HepG2 (cell line): ENCODE results near the gene COPS4. TPM values are rescaled to one million over a fixed set of nuclear protein-coding genes. Genes with fewer than 3 reads are reported as not detected.
A peak's percentile ranks its signal among the peaks of the same experiment; 100 is the strongest.

Experiments used
- BHLHE40 ChIP-seq: IDR thresholded peaks from 2 replicates; pipeline ENCODE4 v1.6.1; 2011; ENCODE audit warnings: low read length, improper control_type of control experiment
- GATAD1 ChIP-seq: IDR thresholded peaks from 2 replicates; pipeline ENCODE4 v1.6.1; 2016; ENCODE audit warnings: missing genetic modification reagents, missing compliant biosample characterization
- KLF11 ChIP-seq: IDR thresholded peaks from 2 replicates; pipeline ENCODE4 v1.6.1; 2016; ENCODE audit warnings: missing compliant biosample characterization
- KLF12 ChIP-seq: sonication (generic); formaldehyde crosslinking; IDR thresholded peaks from 2 replicates; pipeline ENCODE4 v1.4.0; 2020; ENCODE audit warnings: missing genetic modification reagents, borderline replicate concordance
- KLF16 ChIP-seq, 2 experiments: sonication (generic) in 1 of 2; formaldehyde crosslinking in 1 of 2; IDR thresholded peaks; 2 replicates each; pipeline versions ENCODE4 v1.6.1 to v1.8.0; 2016 to 2023; ENCODE audit warnings: missing genetic modification reagents in 2 of 2, missing compliant biosample characterization in 1 of 2
- MAFK ChIP-seq, 2 experiments: IDR thresholded peaks in 1 of 2; conservative IDR thresholded peaks in 1 of 2; 2 replicates each; pipeline ENCODE4 v1.6.1; 2011; ENCODE audit warnings: improper control_type of control experiment in 2 of 2, low read length in 2 of 2
- NR2F1 ChIP-seq, 2 experiments: fragments of 450-650 bp in 1 of 2; formaldehyde crosslinking in 1 of 2; IDR thresholded peaks; 2 replicates each; pipeline versions ENCODE4 v1.5.0 to v1.6.1; 2016 to 2020; ENCODE audit warnings: mild to moderate bottlenecking in 1 of 2, missing compliant biosample characterization in 1 of 2, missing genetic modification reagents in 1 of 2, moderate library complexity in 1 of 2
- PLRG1 ChIP-seq: fragments of 450-650 bp; conservative IDR thresholded peaks from 2 replicates; pipeline ENCODE4 v1.6.1; 2016
- TBX3 ChIP-seq: fragments of 450-650 bp; IDR thresholded peaks from 2 replicates; pipeline ENCODE4 v1.6.1; 2017; ENCODE audit warnings: antibody characterized with exemption, mild to moderate bottlenecking, inconsistent platforms, borderline replicate concordance
- TCF12 ChIP-seq, 2 experiments: fragments of 450-650 bp in 1 of 2; sonication (generic) in 1 of 2; formaldehyde crosslinking in 1 of 2; IDR thresholded peaks; 2 replicates each; pipeline versions ENCODE4 v1.6.1 to v1.8.0; 2017 to 2022; ENCODE audit warnings: antibody characterized with exemption in 1 of 2, mild to moderate bottlenecking in 1 of 2, missing genetic modification reagents in 1 of 2, moderate library complexity in 1 of 2
- ZBTB20 ChIP-seq: sonication (generic); formaldehyde crosslinking; IDR thresholded peaks from 2 replicates; pipeline ENCODE4 v1.8.1; 2023; ENCODE audit warnings: missing genetic modification reagents, low read depth, mild to moderate bottlenecking, borderline replicate concordance
- ZFYVE20 ChIP-seq: sonication (generic); formaldehyde crosslinking; IDR thresholded peaks from 2 replicates; pipeline ENCODE4 v1.8.0; 2023; ENCODE audit warnings: low read depth, mild to moderate bottlenecking, moderate library complexity, missing genetic modification reagents, borderline replicate concordance
- ZNF747 ChIP-seq: sonication (generic); formaldehyde crosslinking; IDR thresholded peaks from 2 replicates; pipeline ENCODE4 v1.8.1; 2023; ENCODE audit warnings: missing genetic modification reagents, mild to moderate bottlenecking, borderline replicate concordance
- ZNF772 ChIP-seq: sonication (generic); formaldehyde crosslinking; IDR thresholded peaks from 2 replicates; pipeline ENCODE4 v1.5.0; 2020; ENCODE audit warnings: mild to moderate bottlenecking, missing genetic modification reagents
- ZSCAN31 ChIP-seq: sonication (generic); formaldehyde crosslinking; IDR thresholded peaks from 2 replicates; pipeline ENCODE4 v1.5.0; 2020; ENCODE audit warnings: low read depth, mild to moderate bottlenecking, missing genetic modification reagents
- polyA plus RNA-seq, 8 experiments: library from polyadenylated mRNA; depleted of rRNA in 3 of 8; stranded (reverse) in 7 of 8; unstranded in 1 of 8; fragments of >200 nt; fragmentation: Illumina TruSeq in 4 of 8; extraction: Trizol in 4 of 8; gene quantifications; 2 replicates each; pipeline versions ENCODE4 v1.2.1 to v1.2.3, GENCODE V29; 2011 to 2016; ENCODE audit warnings: low read depth in 4 of 8, missing spikeins in 1 of 8, mixed read lengths in 1 of 8; ENCODE audit not compliant: insufficient read depth in 1 of 8
- total RNA-seq, 5 experiments: library from RNA; depleted of rRNA; stranded (reverse); fragments of >200 nt; fragmentation: Illumina TruSeq; extraction: Trizol; gene quantifications; 2 replicates each; pipeline ENCODE4 v1.2.3, GENCODE V29; 2016; ENCODE audit warnings: low read depth in 1 of 5
- TF ChIP-seq, protein P1 (sequence below): sonication (generic); formaldehyde crosslinking; IDR thresholded peaks from 2 replicates; pipeline ENCODE4 v1.4.0; 2020; ENCODE audit warnings: mild to moderate bottlenecking, low read depth, missing genetic modification reagents
- TF ChIP-seq, protein P2 (sequence below): sonication (generic); formaldehyde crosslinking; IDR thresholded peaks from 2 replicates; pipeline ENCODE4 v1.4.0; 2020; ENCODE audit warnings: mild to moderate bottlenecking, missing genetic modification reagents, borderline replicate concordance
- TF ChIP-seq, protein P3 (sequence below): sonication (generic); formaldehyde crosslinking; IDR thresholded peaks from 2 replicates; pipeline ENCODE4 v1.4.0; 2020; ENCODE audit warnings: mild to moderate bottlenecking, low read depth, missing genetic modification reagents
- TF ChIP-seq, protein P4 (sequence below): sonication (generic); formaldehyde crosslinking; IDR thresholded peaks from 2 replicates; pipeline ENCODE4 v1.8.0; 2022; ENCODE audit warnings: mild to moderate bottlenecking, missing genetic modification reagents, borderline replicate concordance

Gene COPS4
- total and polyA plus RNA-seq, 2 of the 13 experiments (the other 11 are each of a cell fraction or from before 2014, with no cell fraction given), result 28.8 to 52.5 TPM

DNA sequence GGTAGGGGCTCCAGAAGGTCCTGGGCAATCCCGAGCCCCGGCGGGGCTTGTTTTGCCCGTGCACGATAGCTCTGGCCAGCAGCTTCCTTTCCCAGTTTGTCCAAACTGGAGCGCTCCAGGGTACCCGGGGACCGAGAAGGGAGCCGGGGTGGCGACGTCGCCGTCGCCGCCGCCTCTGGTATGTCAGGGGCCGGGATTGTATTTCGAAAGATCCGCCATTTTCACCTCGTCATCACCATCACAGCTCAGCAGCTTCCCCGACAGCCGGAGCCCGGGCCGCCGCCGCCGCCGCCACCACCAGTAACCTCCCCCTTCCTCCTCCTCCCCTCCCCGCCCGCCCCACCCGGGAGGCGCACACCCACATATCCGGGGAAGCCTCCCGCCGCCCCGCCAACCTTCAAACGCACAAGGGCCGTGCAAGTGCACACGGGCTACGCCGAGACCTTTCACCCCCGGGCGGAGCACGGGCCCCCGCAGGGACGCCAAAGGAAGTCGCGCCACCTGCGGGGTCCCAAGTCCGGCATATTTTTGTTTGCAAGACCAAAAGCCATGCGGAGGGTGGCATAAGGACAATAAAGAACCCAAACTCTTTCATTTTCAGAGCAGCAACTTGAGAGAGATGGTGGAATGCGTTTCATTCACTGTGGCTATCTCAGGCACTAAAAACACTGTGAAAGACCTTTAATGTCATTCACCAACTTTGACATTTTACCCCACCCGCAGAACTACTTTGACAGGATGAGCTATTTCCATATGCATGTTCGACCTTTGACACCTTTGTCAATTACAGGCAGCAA, 24.3 kb upstream of the COPS4 start, which contains the start of gene LIN54 (continued):
- TF ChIP-seq, protein P1, sequence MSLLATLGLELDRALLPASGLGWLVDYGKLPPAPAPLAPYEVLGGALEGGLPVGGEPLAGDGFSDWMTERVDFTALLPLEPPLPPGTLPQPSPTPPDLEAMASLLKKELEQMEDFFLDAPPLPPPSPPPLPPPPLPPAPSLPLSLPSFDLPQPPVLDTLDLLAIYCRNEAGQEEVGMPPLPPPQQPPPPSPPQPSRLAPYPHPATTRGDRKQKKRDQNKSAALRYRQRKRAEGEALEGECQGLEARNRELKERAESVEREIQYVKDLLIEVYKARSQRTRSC (CRISPR knock-in tag), result no peak
- TF ChIP-seq, protein P2, sequence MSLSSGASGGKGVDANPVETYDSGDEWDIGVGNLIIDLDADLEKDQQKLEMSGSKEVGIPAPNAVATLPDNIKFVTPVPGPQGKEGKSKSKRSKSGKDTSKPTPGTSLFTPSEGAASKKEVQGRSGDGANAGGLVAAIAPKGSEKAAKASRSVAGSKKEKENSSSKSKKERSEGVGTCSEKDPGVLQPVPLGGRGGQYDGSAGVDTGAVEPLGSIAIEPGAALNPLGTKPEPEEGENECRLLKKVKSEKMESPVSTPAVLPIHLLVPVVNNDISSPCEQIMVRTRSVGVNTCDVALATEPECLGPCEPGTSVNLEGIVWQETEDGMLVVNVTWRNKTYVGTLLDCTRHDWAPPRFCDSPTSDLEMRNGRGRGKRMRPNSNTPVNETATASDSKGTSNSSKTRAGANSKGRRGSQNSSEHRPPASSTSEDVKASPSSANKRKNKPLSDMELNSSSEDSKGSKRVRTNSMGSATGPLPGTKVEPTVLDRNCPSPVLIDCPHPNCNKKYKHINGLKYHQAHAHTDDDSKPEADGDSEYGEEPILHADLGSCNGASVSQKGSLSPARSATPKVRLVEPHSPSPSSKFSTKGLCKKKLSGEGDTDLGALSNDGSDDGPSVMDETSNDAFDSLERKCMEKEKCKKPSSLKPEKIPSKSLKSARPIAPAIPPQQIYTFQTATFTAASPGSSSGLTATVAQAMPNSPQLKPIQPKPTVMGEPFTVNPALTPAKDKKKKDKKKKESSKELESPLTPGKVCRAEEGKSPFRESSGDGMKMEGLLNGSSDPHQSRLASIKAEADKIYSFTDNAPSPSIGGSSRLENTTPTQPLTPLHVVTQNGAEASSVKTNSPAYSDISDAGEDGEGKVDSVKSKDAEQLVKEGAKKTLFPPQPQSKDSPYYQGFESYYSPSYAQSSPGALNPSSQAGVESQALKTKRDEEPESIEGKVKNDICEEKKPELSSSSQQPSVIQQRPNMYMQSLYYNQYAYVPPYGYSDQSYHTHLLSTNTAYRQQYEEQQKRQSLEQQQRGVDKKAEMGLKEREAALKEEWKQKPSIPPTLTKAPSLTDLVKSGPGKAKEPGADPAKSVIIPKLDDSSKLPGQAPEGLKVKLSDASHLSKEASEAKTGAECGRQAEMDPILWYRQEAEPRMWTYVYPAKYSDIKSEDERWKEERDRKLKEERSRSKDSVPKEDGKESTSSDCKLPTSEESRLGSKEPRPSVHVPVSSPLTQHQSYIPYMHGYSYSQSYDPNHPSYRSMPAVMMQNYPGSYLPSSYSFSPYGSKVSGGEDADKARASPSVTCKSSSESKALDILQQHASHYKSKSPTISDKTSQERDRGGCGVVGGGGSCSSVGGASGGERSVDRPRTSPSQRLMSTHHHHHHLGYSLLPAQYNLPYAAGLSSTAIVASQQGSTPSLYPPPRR (CRISPR knock-in tag), result 0 out of 2 replicates have a peak, but pooled peaks have one; percentile 71
- TF ChIP-seq ZNF772 (CRISPR knock-in tag) (no peak; the same call in 1 of the 2 replicates), ZBTB20 (CRISPR knock-in tag) (no peak), ZSCAN31 (CRISPR knock-in tag) (no peak), TCF12 (IDR thresholded peaks at IDR 0.05) (no peak), TCF12 (CRISPR knock-in tag; IDR thresholded peaks at IDR 0.05) (no peak), KLF16 (CRISPR knock-in tag; IDR thresholded peaks at IDR 0.05) (peak in 1 of 2 experiments; percentile 67; a peak in 2 of 4 replicates), NR2F1 (CRISPR knock-in tag; IDR thresholded peaks at IDR 0.05) (peak; percentile 85 to 87), KLF12 (no peak; the same call in 1 of the 2 replicates), TBX3 (peak; percentile 52; the same call in 1 of the 2 replicates), GATAD1 (CRISPR knock-in tag) (peak; percentile 45), MAFK (conservative IDR thresholded peaks at IDR 0.05 in 1 of 2, IDR thresholded peaks at IDR 0.05 in 1 of 2; ENCODE audit: low read length in 2 of 2) (no peak), PLRG1 (no peak), BHLHE40 (peak; percentile 58; the same call in 1 of the 2 replicates), ZNF747 (CRISPR knock-in tag) (no peak), ZFYVE20 (no peak), KLF11 (CRISPR knock-in tag) (no peak)
- TF ChIP-seq, protein P3, sequence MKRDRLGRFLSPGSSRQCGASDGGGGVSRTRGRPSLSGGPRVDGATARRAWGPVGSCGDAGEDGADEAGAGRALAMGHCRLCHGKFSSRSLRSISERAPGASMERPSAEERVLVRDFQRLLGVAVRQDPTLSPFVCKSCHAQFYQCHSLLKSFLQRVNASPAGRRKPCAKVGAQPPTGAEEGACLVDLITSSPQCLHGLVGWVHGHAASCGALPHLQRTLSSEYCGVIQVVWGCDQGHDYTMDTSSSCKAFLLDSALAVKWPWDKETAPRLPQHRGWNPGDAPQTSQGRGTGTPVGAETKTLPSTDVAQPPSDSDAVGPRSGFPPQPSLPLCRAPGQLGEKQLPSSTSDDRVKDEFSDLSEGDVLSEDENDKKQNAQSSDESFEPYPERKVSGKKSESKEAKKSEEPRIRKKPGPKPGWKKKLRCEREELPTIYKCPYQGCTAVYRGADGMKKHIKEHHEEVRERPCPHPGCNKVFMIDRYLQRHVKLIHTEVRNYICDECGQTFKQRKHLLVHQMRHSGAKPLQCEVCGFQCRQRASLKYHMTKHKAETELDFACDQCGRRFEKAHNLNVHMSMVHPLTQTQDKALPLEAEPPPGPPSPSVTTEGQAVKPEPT (CRISPR knock-in tag), result no peak
- TF ChIP-seq, protein P4, sequence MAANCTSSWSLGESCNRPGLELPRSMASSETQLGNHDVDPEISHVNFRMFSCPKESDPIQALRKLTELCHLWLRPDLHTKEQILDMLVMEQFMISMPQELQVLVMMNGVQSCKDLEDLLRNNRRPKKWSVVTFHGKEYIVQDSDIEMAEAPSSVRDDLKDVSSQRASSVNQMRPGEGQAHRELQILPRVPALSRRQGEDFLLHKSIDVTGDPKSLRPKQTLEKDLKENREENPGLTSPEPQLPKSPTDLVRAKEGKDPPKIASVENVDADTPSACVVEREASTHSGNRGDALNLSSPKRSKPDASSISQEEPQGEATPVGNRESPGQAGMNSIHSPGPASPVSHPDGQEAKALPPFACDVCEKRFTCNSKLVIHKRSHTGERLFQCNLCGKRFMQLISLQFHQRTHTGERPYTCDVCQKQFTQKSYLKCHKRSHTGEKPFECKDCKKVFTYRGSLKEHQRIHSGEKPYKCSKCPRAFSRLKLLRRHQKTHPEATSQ (CRISPR knock-in tag), result no peak; the same call in 1 of the 2 replicates
